Measurements from ENCODE around the gene KDM5A. TPM values are rescaled to one million over a fixed set of nuclear protein-coding genes. Genes with fewer than 3 reads are reported as not detected.
"Not testable (repeated sequence)": the region's sequence is repeated elsewhere in the genome, so short reads cannot be mapped to it uniquely, and the experiment has no call there.

The KDM5A gene
- total RNA-seq, 1 donor from 2014 or later = 76.7 TPM

DNA sequence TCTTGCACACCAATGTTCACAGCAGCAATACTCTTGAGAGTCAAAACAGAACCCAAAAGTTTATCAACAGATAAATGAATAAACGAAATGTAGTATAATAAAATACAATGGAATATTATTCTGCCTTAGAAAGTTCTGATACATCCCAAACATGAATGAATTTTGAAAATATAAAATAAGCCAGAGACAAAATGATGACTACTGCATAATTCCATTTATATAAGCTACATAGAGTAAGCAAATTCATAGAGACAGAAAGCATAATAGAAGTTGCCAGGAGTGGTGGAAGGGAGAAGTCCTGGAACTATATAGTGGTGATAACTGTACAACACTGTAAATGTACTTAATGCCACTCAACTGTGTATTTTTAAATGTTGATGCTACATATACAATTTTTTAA, 21.1 kb downstream of the KDM5A start:
- Mint-ChIP-seq H3K9me3 (no peaks in the 10 kb centered on the region), H3K27me3 (no peaks in the 10 kb centered on the region), H3K4me1 (ENCODE audit: unreplicated experiment) (no peaks in the 10 kb centered on the region), H3K36me3 (peaks cover 88% of the 10 kb centered on the region), H3K27ac (no peak overlapping the region), H3K4me3 (no peak overlapping the region)
- TF ChIP-seq CTCF (conservative IDR thresholded peaks at IDR 0.05) = no peak
- DNase-seq (ENCODE audit: extremely low spot score, unreplicated experiment) = no peak

DNA sequence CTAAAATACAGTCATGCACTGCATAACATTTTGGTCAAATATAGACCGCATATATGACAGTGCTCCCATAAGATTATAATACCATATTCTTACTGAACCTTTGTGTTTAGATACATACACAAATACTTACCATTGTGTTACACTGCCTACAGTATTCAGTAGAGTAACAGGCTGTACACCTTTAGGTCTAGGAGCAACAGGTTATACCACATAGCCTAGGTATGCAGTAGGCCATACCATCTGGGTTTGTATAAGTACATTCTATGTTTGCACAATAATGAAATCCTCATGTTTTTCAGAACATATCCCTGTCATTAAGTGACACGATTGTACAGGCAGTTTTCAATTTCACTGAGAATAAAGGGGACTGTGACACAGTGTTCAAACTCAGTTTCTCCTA, 22.3 kb downstream of the KDM5A start:
- no peaks in the 10 kb centered on the region for H3K9me3 Mint-ChIP-seq
- H3K36me3 Mint-ChIP-seq = peaks cover 88% of the 10 kb centered on the region
- no peak for DNase-seq (ENCODE audit: extremely low spot score, unreplicated experiment)
- TF ChIP-seq CTCF (conservative IDR thresholded peaks at IDR 0.05) = no peak
- no peak overlapping the region for H3K4me3 Mint-ChIP-seq
- no peaks in the 10 kb centered on the region for H3K4me1 Mint-ChIP-seq (ENCODE audit: unreplicated experiment)
- no peak overlapping the region for H3K27ac Mint-ChIP-seq
- no peaks in the 10 kb centered on the region for H3K27me3 Mint-ChIP-seq

DNA sequence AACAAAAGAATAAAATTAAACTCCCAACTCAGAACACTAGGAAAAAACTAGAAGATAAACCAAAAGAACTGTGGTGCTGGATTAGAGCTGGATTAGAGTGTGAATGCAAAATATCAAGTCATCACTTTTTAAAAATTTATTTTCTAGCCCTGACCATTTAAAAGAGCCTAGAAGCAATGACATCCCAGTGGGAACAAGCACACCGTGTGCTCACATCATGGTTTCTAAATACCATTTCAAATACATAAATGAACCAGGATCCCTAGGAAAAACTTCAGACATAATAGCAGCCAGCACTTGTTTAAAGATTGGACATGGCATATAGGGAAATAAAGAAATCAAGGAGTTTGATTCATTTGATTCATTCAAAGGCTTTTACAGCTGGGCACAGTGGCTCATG, 30.0 kb downstream of the KDM5A start:
- Mint-ChIP-seq H3K27me3 (no peaks in the 10 kb centered on the region), H3K4me3 (no peak overlapping the region), H3K27ac (no peak overlapping the region), H3K36me3 (peaks cover 76% of the 10 kb centered on the region), H3K9me3 (peaks cover 5% of the 10 kb centered on the region), H3K4me1 (ENCODE audit: unreplicated experiment) (no peaks in the 10 kb centered on the region)
- TF ChIP-seq CTCF (conservative IDR thresholded peaks at IDR 0.05) = no peak
- no peak for DNase-seq (ENCODE audit: extremely low spot score, unreplicated experiment)

- Mint-ChIP-seq H3K9me3 (peaks cover 8% of the 10 kb centered on the region), H3K27ac (no peak overlapping the region), H3K4me1 (ENCODE audit: unreplicated experiment) (no peaks in the 10 kb centered on the region), H3K36me3 (peaks cover 64% of the 10 kb centered on the region), H3K27me3 (no peaks in the 10 kb centered on the region), H3K4me3 (no peak overlapping the region)
- no peak for DNase-seq (ENCODE audit: extremely low spot score, unreplicated experiment)
- TF ChIP-seq CTCF (conservative IDR thresholded peaks at IDR 0.05) = no peak
Observed at GRCh38 chr12:356276-356988, 32.7 kb downstream of the KDM5A start.

DNA sequence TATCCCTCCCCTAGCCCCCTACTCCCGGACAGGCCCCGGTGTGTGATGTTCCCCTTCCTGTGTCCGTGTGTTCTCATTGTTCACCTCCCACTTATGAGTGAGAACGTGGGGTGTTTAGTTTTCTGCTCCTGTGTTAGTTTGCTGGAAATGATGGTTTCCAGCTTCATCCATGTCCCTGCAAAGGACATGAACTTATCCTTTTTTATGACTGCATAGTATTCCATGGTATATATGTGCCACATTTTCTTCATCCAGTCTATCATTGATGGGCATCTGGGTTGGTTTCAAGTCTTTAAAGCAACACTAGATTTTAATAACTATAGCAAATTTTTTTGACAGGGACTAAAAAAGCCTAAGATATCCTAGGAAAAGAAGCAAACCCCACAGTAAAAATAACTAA, 37.9 kb downstream of the KDM5A start:
- H3K27ac Mint-ChIP-seq; H3K4me3 Mint-ChIP-seq; H3K4me1 Mint-ChIP-seq (ENCODE audit: unreplicated experiment); H3K9me3 Mint-ChIP-seq; DNase-seq (ENCODE audit: extremely low spot score, unreplicated experiment); H3K27me3 Mint-ChIP-seq: not testable (repeated sequence)
- H3K36me3 Mint-ChIP-seq = peaks cover 60% of the 10 kb centered on the region

DNA sequence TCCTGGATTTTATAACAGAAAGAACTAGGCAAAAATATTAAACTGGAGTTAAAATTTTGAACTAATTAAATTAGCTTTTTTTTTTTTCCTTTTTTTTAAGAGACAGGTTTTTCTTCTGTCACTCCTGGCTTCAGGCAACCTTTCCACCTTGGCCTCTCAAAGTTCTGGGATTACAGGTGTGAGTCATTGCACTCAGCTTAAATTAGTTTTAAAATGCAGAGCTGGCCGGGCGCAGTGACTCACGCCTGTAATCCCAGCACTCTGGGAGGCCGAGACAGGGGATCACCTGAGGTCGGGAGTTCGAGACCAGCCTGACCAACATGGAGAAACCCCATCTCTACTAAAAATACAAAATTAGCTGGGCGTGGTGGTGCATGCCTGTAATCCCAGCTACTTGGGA, 39.5 kb downstream of the KDM5A start:
- H3K9me3 Mint-ChIP-seq; H3K27me3 Mint-ChIP-seq; DNase-seq (ENCODE audit: extremely low spot score, unreplicated experiment); H3K4me3 Mint-ChIP-seq; H3K27ac Mint-ChIP-seq; H3K4me1 Mint-ChIP-seq (ENCODE audit: unreplicated experiment): not testable (repeated sequence)
- H3K36me3 Mint-ChIP-seq = peaks cover 66% of the 10 kb centered on the region

- H3K4me1 Mint-ChIP-seq (ENCODE audit: unreplicated experiment); H3K27ac Mint-ChIP-seq; DNase-seq (ENCODE audit: extremely low spot score, unreplicated experiment); H3K27me3 Mint-ChIP-seq; H3K4me3 Mint-ChIP-seq; H3K9me3 Mint-ChIP-seq: not testable (repeated sequence)
- H3K36me3 Mint-ChIP-seq = peaks cover 81% of the 10 kb centered on the region
Observed at GRCh38 chr12:343036-343435, 46.1 kb downstream of the KDM5A start.
